Stimulated activated naive CD4-positive, alpha-beta T cell treated with Interleukin-2 at 50 U/mL for 16 hours (primary cell): Measurements from ENCODE around the gene ECPAS.
"Not testable (repeated sequence)": the region's sequence is repeated elsewhere in the genome, so short reads cannot be mapped to it uniquely, and the experiment has no call there.

Experiments
- DNase-seq: peaks from one replicate; lab custom pipeline; 2025; lab: John Stamatoyannopoulos, UW

ECPAS gene

DNA sequence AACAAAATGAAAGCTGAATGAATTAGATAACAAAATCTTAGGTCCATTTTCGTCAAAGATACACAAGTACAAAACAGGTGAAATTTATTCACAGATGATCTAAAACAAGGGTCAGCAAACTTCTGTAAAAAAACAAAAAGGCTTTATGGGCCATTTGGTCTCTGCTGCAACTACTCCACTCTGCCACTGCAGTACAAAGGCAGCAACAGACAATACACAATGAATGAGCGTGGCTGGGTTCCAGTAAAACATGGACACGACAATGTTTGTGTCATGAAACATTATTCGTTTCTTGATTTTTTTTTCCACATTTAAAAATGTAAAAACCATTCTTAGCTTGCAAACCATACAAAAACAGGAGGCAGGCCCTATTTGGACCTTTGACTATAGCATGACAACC, 71.9 kb downstream of the ECPAS start:
- no peak for DNase-seq

DNA sequence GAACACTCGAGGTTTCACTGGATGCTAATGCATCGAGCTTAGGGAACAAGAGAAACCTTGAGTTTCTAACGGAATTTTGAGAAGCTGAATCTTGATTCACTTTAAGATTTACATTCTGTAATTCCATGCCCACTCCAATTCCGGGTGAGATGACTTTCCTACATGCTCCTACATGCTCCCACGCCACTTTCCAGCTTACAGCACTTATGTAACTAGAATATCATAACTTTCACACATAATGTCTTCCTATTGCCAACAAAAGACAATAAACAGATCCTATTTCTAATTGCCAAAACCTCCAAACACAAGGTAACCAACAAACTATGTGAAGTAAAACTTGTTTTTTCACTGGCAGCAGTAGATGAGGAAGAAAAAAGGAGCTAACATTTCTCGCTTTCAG, 72.9 kb downstream of the ECPAS start:
- no peak for DNase-seq

DNA sequence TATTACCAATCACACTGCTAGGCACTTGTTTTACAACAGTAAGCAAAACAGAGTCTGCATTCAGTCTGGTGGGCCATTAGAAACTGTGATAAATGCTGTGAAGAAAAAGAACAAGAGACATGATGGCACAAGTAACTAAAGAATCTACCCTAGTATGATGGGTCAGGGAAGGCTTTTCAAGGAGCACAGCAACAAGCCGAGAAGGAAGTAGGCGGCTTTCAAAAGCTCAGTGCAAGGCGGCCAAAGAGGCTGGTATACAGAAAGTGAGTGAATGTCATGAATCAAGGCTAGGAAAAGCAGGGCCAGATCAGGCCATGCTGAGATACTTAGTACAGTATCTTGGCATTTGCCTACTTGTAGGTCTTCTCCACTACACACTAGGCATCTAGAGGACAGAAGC, 76.4 kb downstream of the ECPAS start:
- no peak for DNase-seq

DNA sequence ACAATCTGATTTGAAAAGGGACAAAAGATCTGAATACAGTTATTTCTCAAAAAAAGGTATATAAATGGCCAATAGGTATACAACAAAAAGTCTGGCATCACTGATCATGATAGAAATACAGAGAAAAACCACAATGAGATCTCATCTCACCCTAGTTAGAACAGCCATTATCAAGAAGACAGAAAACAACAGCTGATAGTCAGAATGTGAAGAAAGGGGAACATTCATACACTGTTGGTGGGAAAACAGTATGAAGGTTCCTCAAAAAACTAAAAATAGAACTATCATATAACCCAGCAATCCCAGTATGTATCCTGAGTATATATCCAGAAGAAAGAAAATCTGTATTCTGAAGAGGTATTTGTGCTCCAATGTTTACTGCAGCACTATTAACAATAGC, 78.5 kb downstream of the ECPAS start:
- DNase-seq, result no peak

DNA sequence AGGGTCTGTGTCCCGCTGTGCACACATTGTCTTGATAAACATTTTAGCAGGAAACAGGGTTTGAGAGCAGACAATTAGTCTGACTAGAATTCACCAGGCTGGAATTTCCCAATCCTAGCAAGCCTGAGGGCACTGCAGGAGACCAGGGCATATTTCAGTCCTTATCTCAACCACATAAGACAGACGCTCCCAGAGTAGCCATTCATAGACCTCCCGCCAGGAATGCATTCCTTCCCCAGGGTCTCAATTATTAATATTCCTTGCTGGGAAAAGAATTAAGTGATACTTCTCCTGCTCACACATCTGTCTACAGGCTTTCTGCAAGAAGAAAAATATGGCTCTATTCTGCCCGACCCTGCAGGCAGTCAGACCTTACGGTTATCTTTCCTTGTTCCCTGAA, 82.7 kb downstream of the ECPAS start:
- not testable (repeated sequence) for DNase-seq

DNA sequence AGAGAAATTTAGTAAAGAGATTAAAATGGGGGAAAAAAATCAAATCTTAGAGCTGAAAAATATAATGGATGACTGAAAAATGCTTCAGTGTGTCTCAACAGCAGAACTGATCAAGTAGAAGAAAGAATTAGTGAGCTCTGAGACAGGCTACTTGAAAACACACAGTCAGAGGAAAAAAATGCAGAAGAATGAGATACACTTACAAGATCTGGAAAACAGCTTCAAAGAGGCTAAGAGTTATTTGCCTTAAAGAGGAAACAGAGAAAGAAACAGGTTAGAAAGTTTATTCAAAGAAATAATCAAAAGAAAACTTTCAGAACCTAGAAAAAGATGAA, 83.7 kb downstream of the ECPAS start:
- DNase-seq, result no peak

DNA sequence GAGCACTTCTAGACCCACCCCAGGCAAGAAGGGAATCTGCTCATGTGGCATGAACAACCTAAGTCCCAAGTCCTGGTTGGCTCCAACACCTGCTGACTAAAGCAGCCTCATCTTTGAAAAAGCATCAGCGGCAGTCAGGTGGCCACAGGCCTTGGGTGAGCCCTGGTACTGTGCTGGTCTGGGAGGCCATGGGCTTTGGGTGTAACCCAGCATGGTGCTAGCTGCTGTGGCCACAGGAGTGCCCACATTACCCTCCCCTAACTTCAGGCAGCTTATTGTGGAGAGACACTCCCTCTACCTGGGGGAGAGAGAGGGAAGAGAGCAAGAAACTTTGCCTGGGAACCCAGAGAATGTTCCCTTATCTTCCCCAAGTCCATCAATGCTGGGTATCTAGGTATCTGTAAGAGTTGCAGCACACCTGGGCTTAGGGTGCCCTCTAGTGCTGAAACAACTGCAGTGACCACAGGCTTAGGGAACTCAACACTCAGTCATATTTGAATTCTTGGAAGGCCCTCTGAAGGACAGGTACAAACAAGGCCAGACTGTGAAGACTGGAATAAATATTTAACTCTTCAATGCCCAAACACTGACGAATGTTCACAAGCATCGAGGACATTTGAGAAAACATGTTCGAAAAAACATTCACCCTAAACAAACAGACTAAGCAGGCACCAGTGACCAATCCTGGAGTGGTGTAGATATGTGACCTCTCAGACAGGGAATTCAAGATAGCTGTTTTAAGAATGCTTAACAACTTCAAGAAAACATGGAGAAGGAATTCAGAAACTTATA, 84.2 kb downstream of the ECPAS start:
- no peak for DNase-seq

DNA sequence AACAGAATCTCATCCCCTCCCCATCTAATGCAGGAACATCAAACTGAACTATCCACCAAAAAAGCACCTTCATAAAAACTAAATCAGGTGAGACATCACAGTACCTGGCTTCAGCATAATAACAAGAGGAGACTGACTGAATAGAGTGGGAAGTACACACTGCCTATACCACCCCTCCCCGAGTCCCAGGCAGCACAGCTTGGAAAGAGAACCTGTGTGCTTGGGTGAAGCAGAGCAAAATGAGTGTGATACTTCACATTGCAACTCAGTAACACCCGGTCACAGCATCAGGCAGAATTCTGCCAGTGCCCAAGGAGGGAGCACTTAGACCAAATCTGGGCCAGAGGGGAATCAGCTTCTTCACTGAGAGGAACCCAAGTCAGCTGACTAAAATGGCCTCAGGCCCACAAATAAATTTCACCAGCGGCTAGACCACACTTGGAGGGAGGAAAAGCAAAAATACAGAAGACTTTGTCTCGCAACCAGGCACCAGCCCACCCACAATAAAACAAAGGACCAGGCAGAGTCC, 84.9 kb downstream of the ECPAS start:
- DNase-seq, result no peak

DNA sequence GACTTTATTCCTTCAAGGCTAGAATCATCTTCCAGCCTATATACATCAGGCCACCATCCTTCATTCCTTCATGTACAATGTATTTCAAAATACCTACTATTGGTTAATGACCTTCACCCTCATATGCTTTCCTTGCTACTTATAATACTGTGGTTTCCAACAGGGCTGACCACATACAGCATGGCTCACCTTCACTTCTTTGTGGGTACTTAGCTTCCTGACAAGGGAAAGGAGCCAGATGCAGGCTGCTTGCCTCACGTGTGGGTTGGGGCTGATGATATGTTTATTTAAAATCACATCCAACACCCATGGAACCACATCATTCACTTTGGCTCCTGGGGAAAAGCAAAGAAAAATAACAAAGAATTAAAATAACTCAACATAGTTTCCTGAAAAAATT, 90.2 kb downstream of the ECPAS start:
- DNase-seq, result no peak

DNA sequence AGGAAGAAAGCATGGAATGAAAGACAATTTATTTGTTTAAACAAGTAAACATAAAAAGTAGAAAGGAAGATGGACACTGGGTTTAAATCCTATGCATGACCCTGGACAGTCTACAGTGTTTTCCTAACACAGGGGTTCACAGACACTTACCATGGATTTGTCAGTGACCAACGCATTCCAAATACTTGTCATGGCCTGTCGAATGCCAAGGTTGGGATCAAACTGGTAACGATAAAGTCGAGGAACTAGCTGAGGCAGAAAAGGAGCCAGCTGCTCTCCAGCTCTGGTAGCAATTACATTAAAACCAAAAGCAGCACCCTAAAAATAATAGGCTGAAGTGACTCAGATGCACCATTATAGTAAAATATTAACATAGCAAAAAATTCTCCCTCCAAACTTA, 94.8 kb downstream of the ECPAS start:
- no peak for DNase-seq

DNA sequence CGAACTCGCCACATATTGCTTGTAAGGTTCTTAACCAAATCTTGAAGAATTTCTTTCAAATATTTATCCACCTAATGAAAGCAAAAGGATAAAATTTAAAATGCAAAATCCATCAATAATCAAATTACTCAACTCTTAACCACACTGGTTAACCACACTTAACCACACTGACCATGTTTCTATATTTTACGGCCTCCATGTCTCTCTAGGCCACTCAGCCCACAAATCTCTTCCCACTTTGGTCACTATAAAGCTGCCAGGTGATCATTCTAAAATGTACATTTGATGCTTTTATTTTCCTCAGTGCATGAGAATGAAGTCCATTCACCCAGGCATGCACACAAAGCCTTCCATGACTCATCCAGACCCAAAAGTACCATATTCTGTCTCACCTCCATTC, 97.8 kb downstream of the ECPAS start:
- DNase-seq, result no peak

DNA sequence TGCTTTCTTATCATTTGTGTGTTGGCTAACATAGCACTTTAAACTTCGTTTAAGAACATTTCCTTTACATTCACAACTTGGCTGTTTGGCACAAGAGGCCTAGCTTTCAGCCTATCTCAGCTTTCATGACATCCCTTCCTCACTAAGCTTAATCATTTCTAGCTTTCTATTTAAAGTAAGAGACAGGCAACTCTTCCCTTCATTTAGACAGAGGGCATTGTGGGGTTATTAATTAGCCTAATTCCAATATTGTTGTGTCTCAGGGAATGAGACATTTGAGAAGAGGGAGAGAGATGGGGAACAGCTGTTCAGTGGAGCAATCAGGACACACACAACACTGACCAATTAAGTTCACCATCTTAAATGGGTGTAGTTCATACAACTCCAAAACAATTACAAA, 103.2 kb downstream of the ECPAS start:
- no peak for DNase-seq

DNA sequence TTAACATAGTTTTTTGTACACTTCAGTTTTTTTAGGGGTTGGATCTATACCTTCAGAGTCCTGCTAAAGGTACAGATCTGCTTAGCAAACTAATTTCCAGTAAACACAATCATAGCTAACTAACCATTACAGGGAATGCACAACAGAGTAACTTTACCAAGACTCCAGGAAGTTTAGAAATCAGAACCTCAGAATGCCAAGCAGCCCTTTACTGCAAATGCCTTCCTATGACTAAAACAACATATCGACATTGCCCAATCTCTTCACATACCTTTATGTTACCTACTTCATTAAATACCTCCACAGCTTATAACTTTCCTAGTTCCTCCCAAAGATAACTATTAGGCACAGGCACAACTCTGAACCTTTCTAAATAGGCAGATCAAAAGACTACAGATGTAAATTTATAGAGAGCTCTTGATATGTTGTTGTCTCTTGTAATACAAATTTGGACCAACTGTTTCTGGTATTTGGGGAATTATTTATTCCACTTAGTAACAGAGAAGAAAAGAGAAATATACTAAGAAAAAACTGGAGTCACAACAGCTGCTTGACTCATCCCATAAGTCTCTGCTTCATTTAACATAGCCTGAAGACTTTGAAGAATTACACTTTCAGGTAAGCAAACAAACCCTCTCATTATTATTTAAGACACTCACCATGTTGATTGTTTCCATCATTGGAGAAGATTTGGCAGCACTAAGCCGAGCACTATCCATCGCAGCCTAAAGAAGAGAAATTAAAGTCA, 108.2 kb downstream of the ECPAS start:
- no peak for DNase-seq

DNA sequence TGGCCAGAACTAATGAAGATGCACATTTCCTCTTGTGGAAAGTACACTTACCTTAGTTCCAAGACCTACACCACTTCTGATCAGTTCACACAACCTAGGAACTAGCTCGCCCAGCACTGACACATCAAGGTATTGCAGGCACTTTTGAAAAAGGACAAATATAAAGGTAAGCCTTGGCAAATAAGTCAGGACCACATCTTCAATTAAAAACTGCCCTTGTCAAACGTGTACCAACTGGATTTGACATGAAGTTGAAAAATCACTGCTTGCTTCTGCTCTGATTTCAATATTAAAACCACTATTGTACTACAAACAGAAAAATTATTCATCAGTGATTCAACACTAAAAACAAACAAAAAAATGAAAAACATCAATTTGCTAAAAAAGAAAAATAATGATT, 109.1 kb downstream of the ECPAS start:
- DNase-seq, result no peak

DNA sequence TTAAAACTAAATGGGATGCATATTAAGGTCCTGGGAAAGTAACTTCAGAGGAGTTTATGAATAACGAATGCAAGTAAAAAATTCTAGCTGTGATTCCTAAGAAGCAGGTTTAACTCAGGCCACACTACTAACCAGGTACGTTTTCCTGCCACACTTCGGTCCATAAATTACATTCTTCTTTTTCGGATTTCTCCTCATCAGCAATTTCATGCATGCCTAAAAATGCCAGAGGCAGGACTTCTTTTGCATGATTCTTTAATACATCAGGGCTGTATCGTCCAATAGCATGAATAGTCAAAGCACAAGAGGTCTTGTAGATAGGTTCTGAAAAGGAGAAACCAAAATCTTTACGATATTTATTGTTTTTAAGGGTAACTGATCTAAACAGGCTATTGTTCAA, 111.9 kb downstream of the ECPAS start:
- no peak for DNase-seq

DNA sequence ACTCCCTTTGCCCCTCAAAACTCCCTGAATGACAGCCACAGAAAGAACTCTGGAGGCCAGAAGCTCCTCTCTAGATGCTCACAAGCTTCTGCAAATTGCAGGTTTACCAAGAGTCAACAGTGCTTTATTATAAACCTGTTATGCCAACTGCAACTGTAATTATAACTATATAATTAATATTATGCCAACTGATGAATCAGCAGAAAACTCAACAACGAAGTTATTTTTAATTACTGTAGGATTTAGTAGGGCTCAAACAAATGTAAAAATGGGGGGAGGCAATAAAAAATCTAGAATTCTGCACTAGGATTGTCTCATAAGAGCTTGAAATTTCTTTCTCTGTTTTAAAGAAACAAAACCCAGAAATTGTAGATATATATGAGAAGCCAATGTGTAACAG, 117.2 kb downstream of the ECPAS start:
- no peak for DNase-seq

DNA sequence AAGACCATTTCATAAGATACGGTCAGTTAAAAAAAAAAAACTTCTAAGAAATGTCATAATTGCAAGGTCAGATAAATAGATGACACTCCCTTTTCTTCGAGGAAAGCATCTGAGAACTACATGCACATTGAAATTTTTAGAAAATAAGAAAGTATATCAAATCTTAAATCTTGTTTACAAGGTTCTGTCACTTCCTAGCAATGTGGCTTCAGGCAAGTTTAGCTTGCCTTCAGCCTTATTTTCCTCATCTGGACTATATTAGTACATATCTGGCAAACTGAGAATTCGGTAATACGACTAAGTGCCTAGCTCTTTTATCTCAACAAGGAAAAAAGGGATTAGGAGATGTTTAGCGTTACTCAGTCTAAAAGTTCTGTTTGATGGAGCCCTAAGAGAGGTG, 121.7 kb downstream of the ECPAS start:
- no peak for DNase-seq

DNA sequence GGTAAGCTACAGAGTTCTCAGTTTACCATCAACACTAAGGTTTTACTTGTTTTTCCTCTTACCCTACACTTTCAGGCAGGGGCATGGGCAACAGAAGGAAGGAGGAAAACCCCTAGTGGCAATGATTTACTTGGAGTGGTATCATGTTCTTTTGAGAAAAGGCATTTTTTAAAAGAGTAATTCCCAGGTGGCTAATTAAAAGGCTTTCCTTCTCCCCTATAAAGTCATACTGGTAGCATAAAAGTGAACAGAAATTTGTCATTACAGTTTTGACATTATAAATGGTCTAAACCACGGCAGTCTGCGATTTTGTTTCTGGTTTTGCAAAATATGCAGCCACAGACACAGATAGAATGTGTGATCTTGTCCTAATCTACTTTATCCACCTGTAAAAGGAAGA, 123.3 kb downstream of the ECPAS start:
- no peak for DNase-seq

DNA sequence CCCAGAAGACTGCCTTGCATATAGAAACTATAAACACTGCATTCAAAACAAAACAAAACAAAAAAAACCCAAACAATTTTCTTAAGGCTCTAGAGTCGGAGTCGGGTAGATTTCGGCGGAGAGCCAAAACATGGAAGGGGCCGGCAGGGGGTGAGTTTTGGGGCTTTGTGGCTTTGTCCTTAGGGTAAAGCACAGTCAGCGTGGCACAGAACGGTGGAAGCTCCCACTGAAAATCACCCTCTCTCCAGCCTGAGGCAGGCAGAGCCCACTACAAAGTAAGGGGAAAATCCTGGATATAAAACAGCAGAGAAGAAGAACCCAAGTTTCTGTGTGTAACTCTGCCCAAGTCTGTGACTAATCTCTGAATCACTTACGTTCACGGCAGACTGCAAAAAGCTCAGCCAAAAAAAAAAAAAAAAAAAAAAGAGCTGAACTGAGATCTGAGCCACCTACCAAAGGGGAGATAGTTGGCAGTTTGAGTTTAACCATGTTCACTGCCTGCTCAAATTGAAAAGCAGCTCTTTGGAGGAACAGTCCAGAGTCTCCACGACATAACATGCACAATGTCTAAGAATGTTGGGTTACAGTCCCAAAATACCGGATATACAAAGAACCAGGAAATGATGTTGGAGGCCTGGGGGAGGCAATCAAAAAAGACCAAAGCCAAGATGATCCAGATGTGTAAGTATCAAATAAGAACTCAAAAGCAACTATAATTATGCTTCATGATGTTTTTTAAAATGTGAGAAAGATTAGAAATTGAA, 127.5 kb downstream of the ECPAS start:
- DNase-seq, result no peak

DNA sequence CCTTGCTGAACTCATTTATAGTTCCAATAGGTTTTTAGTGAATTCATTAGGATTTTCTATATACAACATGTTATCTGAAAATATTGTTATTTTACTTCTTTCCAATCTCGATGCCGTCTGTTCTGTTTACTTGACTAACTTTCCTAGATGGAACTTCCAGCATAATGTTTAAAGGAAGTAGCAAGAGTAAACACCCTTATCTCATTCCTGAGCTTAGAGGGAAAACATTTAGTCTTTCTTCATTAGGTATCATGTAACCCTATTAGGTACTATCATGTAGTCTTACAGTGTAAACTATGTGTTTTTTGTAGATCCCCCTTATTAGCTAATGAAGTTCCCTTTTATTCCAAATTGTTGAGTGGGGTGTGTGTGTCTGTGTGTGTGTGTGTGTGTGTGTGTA, 131.6 kb downstream of the ECPAS start:
- DNase-seq, result no peak

DNA sequence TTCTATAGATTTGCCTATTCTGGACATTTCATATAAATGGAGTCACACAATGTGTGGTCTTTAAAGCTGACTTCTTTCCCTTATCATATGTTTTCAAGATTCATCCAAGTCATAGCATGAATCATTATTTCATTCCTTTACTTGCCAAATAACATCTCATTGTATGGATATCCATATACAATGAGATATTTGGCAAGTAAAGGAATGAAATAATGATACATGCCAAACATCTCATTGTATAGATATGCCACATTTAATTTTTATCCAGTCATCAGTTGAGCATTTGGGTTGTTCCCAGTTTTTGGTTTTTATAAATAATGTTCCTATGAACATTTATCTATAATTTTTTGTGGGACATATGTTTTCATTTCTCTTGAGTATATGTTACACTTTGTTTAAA, 133.6 kb downstream of the ECPAS start:
- no peak for DNase-seq

DNA sequence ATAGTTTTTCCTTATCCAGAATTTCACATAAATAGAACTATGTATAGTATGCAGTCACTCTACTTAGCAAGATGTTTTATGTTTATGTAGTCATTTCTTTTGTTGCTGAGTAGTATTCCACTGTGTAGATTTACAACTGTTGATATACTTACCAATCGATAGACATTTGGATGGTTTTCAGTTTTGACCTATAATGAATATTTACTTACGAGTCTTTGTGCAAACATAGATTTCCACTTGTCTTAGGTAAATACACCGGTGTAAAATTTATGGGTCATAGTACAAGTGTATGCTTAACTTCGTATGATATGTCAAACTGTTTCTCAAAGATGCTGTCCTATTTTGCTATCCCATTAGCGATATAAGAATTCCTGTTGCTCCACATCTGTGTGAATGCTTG, 134.4 kb downstream of the ECPAS start:
- no peak for DNase-seq

DNA sequence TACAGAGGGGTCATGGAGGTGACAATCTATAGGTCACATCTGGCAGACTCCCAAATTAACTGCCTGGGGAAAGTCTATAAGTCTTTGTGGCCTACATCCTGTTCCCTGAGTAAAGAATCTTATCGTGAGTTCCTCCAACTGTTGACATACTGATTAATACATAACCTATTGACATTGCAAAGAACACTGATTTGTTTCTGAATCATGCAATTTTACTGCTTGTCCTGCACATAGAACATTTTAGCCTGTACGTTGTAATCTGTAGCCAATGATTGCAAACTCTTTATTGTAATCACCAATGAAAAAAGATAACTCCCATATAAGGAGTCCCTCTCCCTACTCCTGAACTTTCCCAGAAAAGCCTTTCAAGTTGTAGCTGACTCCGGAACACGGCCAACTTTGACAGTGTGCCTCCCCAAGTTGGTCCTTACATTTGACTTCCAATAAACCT, 135.3 kb downstream of the ECPAS start:
- DNase-seq, result no peak
